ENCODE results near the gene APCDD1.

DNA sequence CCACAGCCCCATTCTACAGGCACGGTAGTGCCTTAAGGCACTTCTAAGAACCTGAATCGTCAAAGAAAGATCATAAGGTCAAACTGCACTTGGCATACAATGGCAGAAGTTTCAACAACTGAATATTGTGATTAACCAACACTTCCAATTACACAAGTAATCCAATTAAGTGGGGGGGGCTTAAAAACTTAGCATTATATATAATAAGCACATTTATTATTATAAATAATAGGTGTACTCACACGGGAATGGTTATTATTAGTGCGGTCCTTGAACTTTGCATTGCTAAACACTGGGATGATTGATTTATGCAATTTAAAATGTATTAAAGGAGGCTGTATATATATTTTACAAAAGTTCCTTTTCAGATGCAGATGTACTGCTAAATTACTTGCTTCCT is 7.6 kb downstream of the APCDD1 start:
- TF ChIP-seq, protein P1, sequence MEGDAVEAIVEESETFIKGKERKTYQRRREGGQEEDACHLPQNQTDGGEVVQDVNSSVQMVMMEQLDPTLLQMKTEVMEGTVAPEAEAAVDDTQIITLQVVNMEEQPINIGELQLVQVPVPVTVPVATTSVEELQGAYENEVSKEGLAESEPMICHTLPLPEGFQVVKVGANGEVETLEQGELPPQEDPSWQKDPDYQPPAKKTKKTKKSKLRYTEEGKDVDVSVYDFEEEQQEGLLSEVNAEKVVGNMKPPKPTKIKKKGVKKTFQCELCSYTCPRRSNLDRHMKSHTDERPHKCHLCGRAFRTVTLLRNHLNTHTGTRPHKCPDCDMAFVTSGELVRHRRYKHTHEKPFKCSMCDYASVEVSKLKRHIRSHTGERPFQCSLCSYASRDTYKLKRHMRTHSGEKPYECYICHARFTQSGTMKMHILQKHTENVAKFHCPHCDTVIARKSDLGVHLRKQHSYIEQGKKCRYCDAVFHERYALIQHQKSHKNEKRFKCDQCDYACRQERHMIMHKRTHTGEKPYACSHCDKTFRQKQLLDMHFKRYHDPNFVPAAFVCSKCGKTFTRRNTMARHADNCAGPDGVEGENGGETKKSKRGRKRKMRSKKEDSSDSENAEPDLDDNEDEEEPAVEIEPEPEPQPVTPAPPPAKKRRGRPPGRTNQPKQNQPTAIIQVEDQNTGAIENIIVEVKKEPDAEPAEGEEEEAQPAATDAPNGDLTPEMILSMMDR (IDR thresholded peaks at IDR 0.05) = no peak
- TF ChIP-seq REST (IDR thresholded peaks at IDR 0.05; ENCODE audit: low read depth, low read length) = no peak
- no peak for TF ChIP-seq JUND (IDR thresholded peaks at IDR 0.05)
- no peak for TF ChIP-seq ZBTB33 (IDR thresholded peaks at IDR 0.05; ENCODE audit: borderline replicate concordance, low read depth)
- no peak for TF ChIP-seq RCOR1 (IDR thresholded peaks at IDR 0.05; ENCODE audit: low read length)
- TF ChIP-seq SMC3 (IDR thresholded peaks at IDR 0.05; ENCODE audit: low read depth, low read length) = no peak
- TF ChIP-seq YY1 (IDR thresholded peaks at IDR 0.05; ENCODE audit: low read depth) = no peak
- no peak for TF ChIP-seq MXI1 (IDR thresholded peaks at IDR 0.05; ENCODE audit: low read depth, low read length)
- no peak for TF ChIP-seq POLR2AphosphoS5 (IDR thresholded peaks at IDR 0.05; ENCODE audit: low read depth, low read length)
- TF ChIP-seq, protein P2, sequence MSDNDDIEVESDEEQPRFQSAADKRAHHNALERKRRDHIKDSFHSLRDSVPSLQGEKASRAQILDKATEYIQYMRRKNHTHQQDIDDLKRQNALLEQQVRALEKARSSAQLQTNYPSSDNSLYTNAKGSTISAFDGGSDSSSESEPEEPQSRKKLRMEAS (IDR thresholded peaks at IDR 0.05; ENCODE audit: low read depth) = no peak
- no peak for TF ChIP-seq RAD21 (IDR thresholded peaks at IDR 0.05; ENCODE audit: low read length)
- no peak for TF ChIP-seq RFX5 (IDR thresholded peaks at IDR 0.05; ENCODE audit: low read length)
- TF ChIP-seq TAF1 (IDR thresholded peaks at IDR 0.05; ENCODE audit: borderline replicate concordance, low read depth, low read length) = no peak
- TF ChIP-seq RXRA (IDR thresholded peaks at IDR 0.05; ENCODE audit: borderline replicate concordance, low read depth) = no peak
